DMS153 treated with DMSO at 0.1 percent for 48 hours (cell line): ENCODE data around the gene HBQ1.
"Not testable (repeated sequence)": the region's sequence is repeated elsewhere in the genome, so short reads cannot be mapped to it uniquely, and the experiment has no call there.

Experiments used
- DNase-seq: peaks from one replicate; lab custom pipeline; 2025; ENCODE audit not compliant: unreplicated experiment; lab: John Stamatoyannopoulos, UW

The HBQ1 gene

GRCh38 chr16:160242-160641 is 20.0 kb upstream of the HBQ1 start:
- DNase-seq = not testable (repeated sequence)

DNA sequence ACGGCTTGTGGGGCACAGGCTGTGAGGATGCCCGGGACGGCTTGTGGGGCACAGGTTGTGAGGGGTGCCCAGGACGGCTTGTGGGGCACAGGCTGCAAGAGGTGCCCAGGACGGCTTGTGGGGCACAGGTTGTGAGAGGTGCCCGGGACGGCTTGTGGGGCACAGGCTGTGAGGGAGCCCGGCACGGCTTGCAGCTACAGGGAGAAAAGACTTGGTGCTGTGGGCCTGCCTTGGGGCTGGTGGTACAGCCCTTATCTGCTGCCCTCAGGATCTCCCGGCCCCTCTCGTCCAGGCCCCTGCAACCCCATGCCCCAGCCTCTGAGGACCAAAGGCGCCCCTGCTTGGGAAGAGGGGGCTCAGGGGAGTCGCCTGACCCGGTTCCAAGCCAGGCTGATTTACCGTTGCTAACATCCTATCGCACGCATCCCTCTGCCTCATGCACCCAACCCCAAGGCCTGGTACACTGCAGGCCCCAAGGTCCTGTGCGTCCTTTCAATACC is 19.5 kb upstream of the HBQ1 start:
- no peak for DNase-seq

- DNase-seq = no peak
Observed at GRCh38 chr16:162271-162991, 17.8 kb upstream of the HBQ1 start.

GRCh38 chr16:163139-163538 is 17.1 kb upstream of the HBQ1 start:
- DNase-seq = not testable (repeated sequence)

- DNase-seq = not testable (repeated sequence)
Observed at GRCh38 chr16:163696-164095, 16.6 kb upstream of the HBQ1 start.

DNA sequence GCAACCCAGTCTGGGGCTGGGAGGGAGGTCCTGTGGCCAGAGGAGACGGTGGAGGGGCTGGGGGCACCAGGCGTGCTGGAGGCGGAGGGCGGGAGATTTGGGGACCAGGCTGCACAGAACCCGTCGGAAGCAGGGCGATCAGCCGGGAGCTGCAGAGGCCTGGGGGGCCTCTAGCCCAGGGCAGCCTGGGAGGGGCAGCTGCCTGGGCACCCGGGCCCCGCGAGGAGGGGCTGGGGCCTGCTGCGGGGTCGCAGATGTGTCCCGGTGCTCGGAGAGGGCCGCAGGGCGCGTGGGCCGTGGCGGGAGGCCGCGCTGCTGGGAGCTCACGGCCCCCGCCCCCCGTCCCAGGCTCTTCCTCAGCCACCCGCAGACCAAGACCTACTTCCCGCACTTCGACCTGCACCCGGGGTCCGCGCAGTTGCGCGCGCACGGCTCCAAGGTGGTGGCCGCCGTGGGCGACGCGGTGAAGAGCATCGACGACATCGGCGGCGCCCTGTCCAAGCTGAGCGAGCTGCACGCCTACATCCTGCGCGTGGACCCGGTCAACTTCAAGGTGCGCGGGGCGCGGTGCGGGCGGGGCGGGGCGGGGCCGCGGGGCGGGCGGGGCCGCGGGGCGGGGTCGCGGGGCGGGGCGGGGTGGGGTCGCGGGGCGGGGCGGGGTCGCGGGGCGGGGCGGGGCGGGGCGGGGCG is 16.0 kb upstream of the HBQ1 start:
- not testable (repeated sequence) for DNase-seq

DNA sequence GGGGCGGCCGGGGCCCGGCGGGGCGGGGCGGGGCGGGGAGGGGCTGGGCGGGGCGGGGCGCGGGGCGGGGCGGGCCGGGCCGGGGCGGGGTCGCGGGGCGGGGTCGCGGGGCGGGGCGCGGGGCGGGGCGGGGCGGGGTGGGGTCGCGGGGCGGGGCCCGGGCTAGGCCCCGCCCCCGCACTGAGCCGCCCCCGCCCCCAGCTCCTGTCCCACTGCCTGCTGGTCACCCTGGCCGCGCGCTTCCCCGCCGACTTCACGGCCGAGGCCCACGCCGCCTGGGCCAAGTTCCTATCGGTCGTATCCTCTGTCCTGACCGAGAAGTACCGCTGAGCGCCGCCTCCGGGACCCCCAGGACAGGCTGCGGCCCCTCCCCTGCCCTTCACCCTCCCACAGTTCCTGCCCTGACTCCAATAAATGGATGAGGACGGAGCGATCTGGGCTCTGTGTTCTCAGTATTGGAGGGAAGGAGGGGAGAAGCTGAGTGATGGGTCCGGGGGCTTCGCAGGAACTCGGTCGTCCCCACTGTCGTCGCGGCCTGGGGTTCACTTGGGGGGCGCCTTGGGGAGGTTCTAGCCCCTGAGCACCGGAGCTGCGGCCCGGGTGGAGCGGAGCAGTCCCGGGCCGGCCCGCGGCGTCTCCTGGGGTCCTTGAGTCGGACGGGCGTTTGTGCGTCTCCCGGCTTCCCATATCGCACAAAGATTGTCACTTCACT is 15.3 kb upstream of the HBQ1 start:
- no peak for DNase-seq

GRCh38 chr16:165539-166374 is 14.5 kb upstream of the HBQ1 start, which contains the start of gene HBM:
TSS of gene HBM (plus strand) at chr16:165978. CDS start at chr16:165998, 20 bp downstream.
- no peak for DNase-seq

- DNase-seq = no peak
Observed at GRCh38 chr16:166375-167121, 13.7 kb upstream of the HBQ1 start.

DNA sequence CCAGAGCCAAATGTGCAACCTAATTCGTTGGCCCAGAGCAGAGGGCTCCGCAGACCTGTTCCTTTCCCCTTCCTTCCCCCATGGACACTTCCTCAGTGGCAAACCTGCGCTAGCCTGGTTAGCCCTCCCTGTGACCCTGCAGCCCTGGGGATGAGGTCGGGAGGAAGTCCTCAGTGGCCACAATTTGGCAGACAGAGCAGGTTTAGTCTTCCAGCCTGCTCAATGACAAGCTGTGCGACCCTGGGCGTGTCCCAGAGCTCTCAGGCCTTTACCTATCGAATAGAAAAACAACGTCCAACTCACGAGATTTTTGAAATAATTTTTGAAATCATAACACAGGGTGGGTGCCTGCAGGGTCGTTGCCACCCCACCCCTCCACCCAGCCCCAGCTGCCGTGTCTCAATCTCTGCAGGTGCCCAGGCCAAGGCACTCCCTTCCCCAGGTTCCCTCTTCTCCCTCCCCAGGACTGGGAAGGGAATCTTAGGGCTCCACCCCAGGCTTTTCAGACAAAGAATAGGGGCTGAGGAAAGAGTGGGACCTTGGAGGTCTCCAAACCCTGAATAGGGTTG is 13.1 kb upstream of the HBQ1 start:
- no peak for DNase-seq

- peak; percentile 30 for DNase-seq
Observed at GRCh38 chr16:168424-168823, 11.8 kb upstream of the HBQ1 start.

DNA sequence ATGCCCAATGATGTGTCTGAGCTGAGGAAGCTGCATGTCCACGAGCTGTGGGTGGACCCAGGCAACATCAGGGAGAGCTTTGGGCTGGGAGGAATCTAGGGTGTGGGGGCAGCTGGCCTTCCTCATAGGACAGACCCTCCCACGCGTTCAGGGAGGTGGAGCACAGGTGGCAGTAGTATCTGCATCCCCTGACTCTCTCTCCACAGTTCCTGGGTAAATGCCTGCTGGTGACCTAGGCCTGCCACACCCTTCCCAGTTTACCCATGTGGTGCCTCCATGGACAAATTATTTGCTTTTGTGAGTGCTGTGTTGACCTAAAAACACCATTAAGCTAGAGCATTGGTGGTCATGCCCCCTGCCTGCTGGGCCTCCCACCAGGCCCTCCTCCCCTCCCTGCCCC is 11.2 kb upstream of the HBQ1 start:
- DNase-seq = no peak

- not testable (repeated sequence) for DNase-seq
Observed at GRCh38 chr16:170088-170507, 10.2 kb upstream of the HBQ1 start.

DNA sequence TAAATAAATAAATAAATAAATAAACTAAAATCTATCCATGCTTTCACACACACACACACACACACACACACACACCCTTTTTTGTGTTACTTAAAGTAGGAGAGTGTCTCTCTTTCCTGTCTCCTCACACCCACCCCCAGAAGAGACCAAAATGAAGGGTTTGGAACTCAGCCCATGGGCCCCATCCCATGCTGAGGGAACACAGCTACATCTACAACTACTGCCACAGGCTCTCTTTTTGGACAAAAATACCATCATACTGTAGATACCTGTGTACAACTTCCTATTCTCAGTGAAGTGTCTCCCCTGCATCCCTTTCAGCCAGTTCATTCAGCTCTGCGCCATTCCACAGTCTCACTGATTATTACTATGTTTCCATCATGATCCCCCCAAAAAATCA is 9.5 kb upstream of the HBQ1 start:
- no peak for DNase-seq

GRCh38 chr16:172374-172941 is 7.8 kb upstream of the HBQ1 start, which contains the start of gene HBA2:
TSS of gene HBA2 (plus strand) at chr16:172876. CDS start at chr16:172913, 37 bp downstream.
- not testable (repeated sequence) for DNase-seq

- DNase-seq = not testable (repeated sequence)
Observed at GRCh38 chr16:173211-173854, 6.9 kb upstream of the HBQ1 start.

- DNase-seq = not testable (repeated sequence)
Observed at GRCh38 chr16:173928-174769, 6.1 kb upstream of the HBQ1 start.
